GM08714 (cell line): Measurements from ENCODE around the gene RUBCNL.
"Not testable (repeated sequence)": the region's sequence is repeated elsewhere in the genome, so short reads cannot be mapped to it uniquely, and the experiment has no call there.

Experiments
- H3K4me3 ChIP-seq: fragments of 200-500 bp; sonication (Bioruptor generic); 2 replicates; pipeline ENCODE4 v1.5.1; 2014; ENCODE audit warnings: mild to moderate bottlenecking, low read length, inconsistent platforms
- ZNF274 ChIP-seq: IDR thresholded peaks from 2 replicates; pipeline ENCODE4 v1.6.1; 2012; ENCODE audit warnings: mild to moderate bottlenecking, low read depth, low read length

Gene RUBCNL

GRCh38 chr13:46386392-46387063, 524 bp downstream of the RUBCNL start:
- no peak for TF ChIP-seq ZNF274
- H3K4me3 ChIP-seq = peak overlapping the region; percentile 67

GRCh38 chr13:46385946-46386345, 1.1 kb downstream of the RUBCNL start:
- H3K4me3 ChIP-seq = peak overlapping the region; percentile 67
- TF ChIP-seq ZNF274 = no peak

GRCh38 chr13:46383383-46383782, 3.7 kb downstream of the RUBCNL start:
- H3K4me3 ChIP-seq = no peak overlapping the region
- TF ChIP-seq ZNF274 = no peak

GRCh38 chr13:46382224-46382623, 4.8 kb downstream of the RUBCNL start:
- peak overlapping the region; percentile 46; the same call in 1 of the 2 replicates for H3K4me3 ChIP-seq
- no peak for TF ChIP-seq ZNF274

- H3K4me3 ChIP-seq = no peak overlapping the region
- TF ChIP-seq ZNF274 = no peak
These were observed 6.8 kb downstream of the RUBCNL start for GRCh38 chr13:46380242-46380641.

GRCh38 chr13:46379611-46380010, 7.4 kb downstream of the RUBCNL start:
- H3K4me3 ChIP-seq = no peak overlapping the region
- TF ChIP-seq ZNF274 = no peak

- H3K4me3 ChIP-seq = no peak overlapping the region; the same call in 1 of the 2 replicates
- no peak for TF ChIP-seq ZNF274
These were observed 8.6 kb downstream of the RUBCNL start for GRCh38 chr13:46378411-46378810.

GRCh38 chr13:46377554-46377953, 9.5 kb downstream of the RUBCNL start:
- TF ChIP-seq ZNF274 = no peak
- H3K4me3 ChIP-seq = peak overlapping the region; percentile 50; the same call in 1 of the 2 replicates

GRCh38 chr13:46374710-46375109, 12.3 kb downstream of the RUBCNL start:
- no peak for TF ChIP-seq ZNF274
- H3K4me3 ChIP-seq = no peak overlapping the region

- TF ChIP-seq ZNF274 = no peak
- no peak overlapping the region; the same call in 1 of the 2 replicates for H3K4me3 ChIP-seq
These were observed 13.4 kb downstream of the RUBCNL start for GRCh38 chr13:46373623-46374022.

- not testable (repeated sequence) for H3K4me3 ChIP-seq
These were observed 14.1 kb downstream of the RUBCNL start for GRCh38 chr13:46372938-46373337.

- H3K4me3 ChIP-seq = no peak overlapping the region
- TF ChIP-seq ZNF274 = no peak
These were observed 15.0 kb downstream of the RUBCNL start for GRCh38 chr13:46372071-46372470.

GRCh38 chr13:46369506-46370277, 17.4 kb downstream of the RUBCNL start:
- no peak for TF ChIP-seq ZNF274

GRCh38 chr13:46367617-46368327, 19.3 kb downstream of the RUBCNL start:
- no peak for TF ChIP-seq ZNF274
- H3K4me3 ChIP-seq = no peak overlapping the region

More at GRCh38 chr13:46369506-46370277, 17.4 kb downstream of the RUBCNL start:
- H3K4me3 ChIP-seq = peak overlapping the region; percentile 26; the same call in 1 of the 2 replicates
